ENCODE results near the gene DRC3.
"Not testable (repeated sequence)": the region's sequence is repeated elsewhere in the genome, so short reads cannot be mapped to it uniquely, and the experiment has no call there.

The DRC3 gene

DNA sequence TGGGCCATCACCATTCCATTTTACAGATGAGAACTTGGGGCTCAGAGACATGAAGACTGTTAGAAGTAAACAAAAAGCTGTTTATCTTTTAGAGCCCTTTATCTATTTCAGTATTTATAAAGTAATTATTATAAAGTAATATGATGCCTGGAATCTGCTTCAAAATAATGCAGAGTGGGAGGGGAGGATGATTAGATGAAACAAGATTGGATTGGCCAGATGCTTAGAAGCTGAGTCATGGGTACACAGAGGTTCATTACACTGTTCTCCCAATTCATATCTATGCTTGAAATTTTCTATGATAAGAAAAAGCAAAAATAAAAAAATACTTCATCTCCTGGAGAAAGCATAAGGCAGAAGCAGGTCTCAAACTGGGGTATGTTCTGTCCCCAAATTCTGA is 29.8 kb upstream of the DRC3 start:
- no peak for DNase-seq

DNA sequence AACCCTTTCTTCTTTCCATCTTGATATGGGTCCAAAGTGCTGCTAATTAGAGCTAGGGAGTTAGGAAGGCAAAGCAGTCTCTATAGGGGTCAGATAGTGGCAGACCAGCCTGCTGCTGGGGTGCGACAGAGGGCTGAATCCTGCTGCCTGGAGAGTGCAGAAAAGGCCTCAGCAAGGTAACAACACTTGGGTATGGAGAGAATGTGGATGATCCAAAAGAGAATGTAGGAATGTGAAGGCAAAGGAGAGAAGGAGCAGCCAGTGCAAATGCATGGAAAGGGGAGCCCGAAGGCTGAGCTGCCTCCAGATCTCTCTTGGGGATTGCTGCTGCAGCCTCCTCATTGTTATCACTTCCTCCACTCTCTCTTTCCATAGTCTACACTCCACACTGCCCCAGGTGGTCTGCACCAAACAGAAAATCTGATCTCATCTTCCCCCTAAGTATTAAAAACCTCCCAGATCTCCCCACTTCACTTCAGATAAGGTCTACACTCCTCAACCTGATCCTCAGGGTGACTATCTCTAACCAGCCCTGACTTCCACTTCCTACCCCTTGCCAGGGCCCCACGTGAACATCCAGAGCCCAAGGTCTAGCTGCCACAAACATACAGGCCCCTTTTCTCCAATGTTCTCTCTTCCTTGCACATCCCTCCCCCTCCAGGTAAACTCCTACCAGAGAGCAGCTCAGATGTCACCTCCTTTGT is 29.2 kb upstream of the DRC3 start:
- DNase-seq = no peak

DNA sequence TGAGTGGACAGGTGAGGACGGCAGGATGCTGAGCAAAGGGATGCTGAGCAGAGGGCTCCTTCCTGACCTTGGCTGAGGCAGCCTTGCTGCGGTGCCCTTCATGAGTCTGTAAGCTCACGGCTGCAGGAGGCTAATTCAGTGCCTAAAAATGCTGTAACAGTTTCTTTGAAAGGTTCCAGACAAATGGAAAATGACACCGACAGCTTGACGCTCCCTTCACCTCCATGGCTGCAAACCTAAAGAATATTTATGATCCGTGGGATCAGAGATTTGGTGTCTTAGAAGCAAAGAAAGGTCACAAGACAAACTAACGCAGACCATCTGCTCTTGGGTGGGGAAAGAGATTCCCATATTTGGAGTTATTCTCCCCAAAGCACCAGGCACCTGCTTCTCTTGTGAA is 28.4 kb upstream of the DRC3 start:
- no peak for DNase-seq

DNA sequence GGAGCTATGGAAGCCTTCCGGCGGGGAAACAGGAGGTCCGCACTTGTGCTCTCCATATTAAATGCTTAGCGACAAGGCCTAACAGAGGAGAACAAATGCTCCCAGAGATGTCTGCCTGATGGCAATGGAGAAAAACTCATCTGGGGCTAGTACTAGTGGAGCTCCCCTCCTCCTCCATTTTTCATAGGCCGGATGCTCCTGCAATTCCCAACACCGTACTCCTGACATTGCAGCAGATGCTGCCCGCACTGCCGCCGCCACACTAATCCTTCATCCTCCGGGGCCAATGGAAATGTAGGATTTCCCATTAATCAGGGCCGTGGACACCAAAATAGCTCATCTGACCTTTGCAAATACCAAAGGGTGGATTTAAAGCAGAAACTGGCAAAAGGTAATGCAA is 27.9 kb upstream of the DRC3 start:
- no peak for DNase-seq

GRCh38 chr17:17946093-17946492 is 26.6 kb upstream of the DRC3 start:
- no peak for DNase-seq

- no peak for DNase-seq
These were observed 25.4 kb upstream of the DRC3 start for GRCh38 chr17:17947309-17947708.

GRCh38 chr17:17947966-17948365 is 24.7 kb upstream of the DRC3 start:
- no peak for DNase-seq

GRCh38 chr17:17950347-17950746 is 22.3 kb upstream of the DRC3 start:
- DNase-seq = no peak

DNA sequence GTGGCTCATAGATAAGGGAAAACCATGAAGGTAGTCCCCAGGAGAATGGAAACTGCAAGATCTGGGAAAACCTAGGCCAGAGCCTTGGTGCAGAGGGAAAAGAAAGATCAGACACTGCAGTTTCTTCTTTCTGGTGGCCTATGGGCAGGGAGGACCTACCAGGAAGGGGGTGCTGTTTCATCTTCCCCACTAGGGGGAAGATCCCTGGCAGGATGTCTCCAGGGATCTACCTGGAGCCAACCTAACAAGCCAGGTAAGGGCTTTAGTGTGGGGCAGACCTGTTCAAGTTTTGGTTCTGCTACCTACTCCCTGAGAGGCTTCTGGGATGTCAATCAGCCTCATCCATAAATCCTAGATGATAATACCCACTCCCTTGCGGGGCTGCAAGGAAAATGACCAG is 21.9 kb upstream of the DRC3 start:
- DNase-seq = no peak

DNA sequence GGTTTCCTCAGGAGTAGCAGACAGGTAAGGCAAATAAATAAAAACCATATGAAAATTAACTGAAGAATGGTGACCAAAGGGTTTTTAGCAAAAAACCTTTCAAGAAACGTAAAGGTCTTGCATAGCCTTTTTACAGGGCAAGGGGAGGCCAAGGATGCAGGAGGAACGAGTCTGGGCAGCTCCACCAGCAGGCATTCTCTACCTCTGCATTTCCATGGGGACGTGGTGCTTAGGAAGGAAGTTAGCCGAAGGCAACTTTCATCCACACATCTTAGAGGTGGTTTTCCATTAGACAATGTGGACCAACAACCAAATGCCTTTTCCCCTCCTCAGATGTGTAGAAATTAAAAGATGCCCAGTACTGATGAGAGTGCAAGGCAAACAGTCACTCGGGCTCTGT is 21.1 kb upstream of the DRC3 start:
- no peak for DNase-seq

DNA sequence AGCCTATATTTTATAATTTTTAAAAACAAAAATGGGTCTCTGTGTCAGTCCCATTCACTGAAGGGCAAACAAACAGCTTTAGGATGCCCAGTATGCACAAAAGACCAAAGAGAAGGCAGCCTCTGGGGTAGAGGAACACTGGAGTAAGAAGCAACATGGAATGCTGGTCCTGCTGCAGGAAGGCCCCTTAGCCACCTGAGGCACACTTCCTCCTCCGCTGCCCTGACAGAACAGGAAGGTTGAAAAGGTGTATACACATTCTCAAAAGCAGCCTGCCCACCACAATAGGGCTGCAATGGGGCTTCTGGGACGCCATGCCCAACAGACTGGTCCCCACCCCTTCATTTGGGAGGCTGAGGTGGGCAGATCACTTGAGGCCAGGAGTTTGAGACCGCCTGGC is 20.0 kb upstream of the DRC3 start:
- no peak for DNase-seq

DNA sequence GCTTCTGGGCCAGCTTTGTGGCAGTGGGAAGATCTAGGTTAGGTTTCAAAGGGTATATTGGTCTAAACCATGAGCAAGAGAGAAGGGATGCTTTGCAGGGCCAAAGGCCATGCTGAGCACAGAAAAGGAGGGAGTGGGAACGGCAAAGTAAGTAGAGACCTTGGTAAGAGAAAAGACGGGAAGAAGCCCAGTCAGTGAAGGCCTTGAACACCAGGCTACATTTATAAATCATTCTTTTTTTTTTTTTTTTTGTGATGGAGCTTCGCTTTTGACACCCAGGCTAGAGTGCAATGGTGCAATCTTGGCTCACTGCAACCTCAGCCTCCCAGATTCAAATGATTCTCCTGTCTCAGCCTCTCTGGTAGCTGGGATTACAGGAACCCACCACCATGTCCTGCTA is 18.6 kb upstream of the DRC3 start:
- DNase-seq = no peak

DNA sequence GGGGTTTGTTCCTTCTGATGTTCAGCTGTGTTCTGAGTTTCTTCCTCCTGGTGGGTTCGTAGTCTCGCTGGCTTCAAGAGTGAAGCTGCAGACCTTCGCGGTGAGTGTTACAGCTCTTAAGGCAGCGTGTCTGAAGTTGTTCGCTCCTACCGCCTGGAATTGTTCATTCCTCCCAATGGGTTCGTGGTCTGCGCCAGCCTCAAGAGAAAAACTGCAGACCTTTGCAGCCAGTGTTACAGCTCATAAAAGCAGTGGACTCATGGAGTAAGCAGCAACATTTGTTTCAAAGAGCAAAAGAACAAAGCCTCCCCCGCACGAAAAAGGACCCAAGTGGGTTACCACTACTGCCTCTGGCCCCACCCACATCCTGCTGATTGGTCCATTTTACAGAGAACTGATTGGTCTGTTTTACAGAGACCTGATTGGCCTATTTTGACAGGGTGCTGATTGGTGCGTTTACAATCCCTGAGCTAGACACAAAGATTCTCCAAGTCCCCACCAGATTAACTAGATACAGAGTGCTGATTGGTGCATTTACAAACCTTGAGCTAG is 16.8 kb upstream of the DRC3 start:
- DNase-seq = not testable (repeated sequence)

DNA sequence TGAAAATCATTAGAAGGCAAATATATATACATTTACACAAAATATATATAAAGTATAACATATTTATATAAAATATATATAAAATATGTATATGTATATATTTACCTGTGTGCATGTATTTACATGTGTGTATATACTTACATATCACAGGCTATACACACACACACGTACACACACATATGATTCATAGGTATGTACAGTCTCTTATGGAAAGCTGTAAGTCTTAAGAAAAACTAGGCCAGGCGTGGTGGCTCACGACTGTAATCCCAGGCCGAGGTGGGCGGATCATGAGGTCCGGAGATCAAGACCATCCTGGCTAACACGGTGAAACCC is 15.1 kb upstream of the DRC3 start:
- DNase-seq = no peak

DNA sequence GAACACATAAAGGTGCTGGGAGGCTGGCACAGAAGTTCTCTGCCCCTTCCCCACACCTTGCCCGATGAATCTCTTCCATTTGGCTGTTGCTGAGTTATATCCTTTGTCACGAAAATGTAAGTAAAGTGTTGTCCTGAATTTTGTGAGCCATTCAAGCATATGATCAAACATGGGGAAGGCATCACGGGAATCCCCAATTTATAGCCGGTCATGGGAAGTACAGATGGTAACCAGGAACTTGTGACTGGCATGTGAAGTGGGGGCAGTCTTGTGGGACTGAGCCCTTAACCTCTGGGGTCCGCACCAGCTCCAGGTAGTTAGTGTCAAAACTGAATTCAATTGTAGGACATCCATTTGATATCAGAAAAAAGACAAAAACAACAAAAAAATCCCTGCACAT is 13.7 kb upstream of the DRC3 start:
- no peak for DNase-seq

GRCh38 chr17:17959520-17960361 is 12.9 kb upstream of the DRC3 start:
- DNase-seq = no peak

DNA sequence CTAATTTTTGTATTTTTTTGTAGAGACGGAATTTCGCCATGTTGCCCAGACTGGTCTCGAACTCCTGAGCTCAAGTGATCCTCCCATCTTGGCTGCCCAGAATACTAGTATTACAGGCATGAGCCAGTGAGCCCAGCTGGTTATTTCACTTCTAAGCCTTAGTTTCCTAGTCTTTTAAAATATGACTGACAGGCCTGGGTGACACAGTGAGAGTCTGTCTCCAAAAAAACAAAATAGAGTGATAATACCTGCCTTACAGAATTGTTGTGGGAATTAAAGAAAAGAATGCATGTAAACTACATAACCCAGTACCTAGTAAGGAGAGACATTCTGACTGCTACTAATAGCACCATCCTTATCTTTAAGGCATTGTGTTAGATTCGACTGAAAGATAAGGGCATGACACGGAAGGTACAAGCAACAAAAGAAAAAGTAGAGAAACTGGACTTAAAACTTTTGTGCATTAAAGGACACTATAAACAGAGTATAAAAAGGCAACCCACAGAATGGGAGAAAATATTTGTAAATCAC is 12.1 kb upstream of the DRC3 start:
- no peak for DNase-seq

DNA sequence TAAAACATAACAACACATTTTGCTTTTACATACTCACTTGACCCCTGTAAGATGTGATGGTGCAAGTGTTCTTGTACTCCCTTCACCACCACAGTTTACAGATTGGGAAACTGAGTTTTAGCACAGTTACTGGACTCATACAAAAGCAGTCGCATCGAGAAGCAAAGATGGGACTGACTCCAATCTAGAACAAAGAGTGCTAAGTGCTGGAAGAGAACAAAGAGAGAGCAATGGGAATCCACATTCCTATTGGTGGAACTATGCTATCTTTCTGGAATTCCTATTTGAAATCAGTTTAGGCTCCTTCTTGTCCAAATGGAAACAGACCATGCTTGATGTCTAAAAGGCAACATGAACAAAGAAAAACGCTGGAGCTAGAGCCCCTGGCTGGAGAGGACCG is 9.6 kb upstream of the DRC3 start:
- no peak for DNase-seq

GRCh38 chr17:17963694-17964436 is 8.8 kb upstream of the DRC3 start:
- no peak for DNase-seq

- DNase-seq = no peak
These were observed 8.0 kb upstream of the DRC3 start for GRCh38 chr17:17964710-17965109.

DNA sequence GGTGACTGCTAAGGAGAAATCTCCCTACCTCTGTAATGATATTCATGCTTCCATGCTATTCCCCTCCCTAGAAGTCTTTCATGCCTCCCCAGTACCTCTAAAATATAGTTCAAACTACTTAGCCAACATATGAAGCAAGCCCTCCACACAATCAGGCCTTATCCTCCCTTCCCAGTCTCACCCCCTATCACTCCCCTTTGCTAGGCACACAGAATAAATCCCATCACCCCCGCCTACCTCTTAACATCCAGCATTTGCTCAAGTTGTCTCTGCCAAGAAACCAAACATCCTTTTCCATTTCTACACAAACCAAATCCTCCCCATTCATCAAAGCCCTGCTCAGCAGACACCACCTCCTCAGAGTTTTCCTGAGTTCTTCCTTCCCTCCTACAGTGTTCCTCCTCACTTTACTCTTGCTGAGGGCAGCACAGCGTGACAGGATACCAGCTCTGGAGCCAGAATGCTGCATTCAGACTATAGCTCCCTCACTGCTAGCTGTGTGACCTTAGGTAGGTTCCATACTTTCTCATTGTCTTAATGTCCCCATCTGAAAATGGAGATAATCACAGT is 7.4 kb upstream of the DRC3 start:
- no peak for DNase-seq

DNA sequence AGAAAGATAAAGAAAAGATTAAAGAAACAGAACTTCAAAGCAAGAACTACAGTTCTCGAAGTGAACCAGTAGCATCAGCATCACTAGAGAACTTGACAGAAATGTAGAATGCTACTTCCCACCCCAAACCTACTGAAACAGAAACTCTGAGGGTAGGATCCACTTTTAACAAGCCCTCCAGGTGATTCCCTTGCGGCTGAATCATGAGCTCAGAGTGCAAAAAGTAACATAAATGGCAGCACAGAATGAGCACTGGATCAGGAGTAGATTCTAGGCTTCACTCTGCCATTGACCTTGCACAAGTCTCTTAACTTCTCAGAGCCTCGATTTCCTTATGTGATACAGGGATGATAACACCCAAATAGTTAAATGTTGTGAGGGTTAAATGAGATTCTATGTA is 6.3 kb upstream of the DRC3 start:
- DNase-seq = no peak
